GM19468 (cell line): ENCODE data around the gene MYNN.

Source experiments
- ATAC-seq: cut with Tn5 transposase; IDR thresholded peaks from one replicate; pipeline ENCODE4 v1.9.1; 2021; ENCODE audit warnings: mild to moderate bottlenecking, moderate library complexity, moderate number of reproducible peaks; ENCODE audit not compliant: unreplicated experiment; ENCODE audit errors: extremely low read depth

Gene MYNN

DNA sequence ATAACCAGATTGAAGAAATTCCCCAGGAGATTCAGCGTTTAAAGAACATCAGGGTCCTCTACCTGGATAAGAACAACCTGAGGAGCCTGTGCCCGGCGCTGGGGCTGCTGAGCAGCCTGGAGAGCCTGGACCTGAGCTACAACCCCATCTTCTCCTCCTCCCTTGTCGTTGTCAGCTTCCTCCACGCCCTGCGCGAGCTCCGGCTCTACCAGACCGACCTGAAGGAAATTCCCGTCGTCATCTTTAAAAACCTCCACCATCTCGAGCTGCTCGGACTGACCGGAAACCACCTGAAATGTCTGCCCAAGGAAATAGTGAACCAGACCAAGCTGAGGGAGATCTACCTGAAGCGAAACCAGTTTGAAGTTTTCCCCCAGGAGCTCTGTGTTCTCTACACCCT lies 48.9 kb downstream of the MYNN start:
- no peak for ATAC-seq

DNA sequence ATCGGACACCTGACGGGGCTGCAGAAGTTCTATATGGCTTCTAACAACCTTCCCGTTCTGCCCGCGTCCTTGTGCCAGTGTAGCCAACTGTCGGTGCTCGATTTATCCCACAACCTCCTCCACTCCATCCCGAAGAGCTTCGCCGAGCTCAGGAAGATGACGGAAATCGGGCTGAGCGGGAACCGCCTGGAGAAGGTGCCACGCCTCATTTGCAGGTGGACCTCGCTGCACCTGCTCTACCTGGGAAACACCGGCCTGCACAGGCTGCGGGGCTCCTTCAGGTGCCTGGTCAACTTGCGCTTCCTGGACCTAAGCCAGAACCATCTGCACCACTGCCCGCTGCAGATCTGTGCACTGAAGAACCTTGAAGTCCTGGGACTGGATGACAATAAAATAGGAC lies 49.3 kb downstream of the MYNN start:
- ATAC-seq, result no peak

DNA sequence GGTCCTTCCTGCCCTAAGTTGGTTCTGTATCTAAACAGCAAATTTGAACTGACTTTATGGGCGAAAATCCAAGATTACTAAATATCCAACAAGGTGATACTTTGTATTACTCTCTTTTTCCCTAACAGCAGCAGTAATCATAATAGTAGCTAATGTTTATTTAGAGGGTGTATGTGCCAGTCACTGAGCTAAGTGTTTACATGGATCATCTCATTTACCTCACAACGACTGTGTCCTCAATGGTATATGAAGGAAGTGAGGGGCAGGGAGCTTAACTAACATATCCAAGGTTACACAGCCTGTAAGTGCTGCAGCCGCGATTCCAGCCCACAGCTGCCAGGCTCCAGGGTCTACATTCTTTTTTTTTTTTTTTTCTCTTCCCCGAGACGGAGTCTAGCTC lies 49.8 kb downstream of the MYNN start:
- ATAC-seq, result no peak

DNA sequence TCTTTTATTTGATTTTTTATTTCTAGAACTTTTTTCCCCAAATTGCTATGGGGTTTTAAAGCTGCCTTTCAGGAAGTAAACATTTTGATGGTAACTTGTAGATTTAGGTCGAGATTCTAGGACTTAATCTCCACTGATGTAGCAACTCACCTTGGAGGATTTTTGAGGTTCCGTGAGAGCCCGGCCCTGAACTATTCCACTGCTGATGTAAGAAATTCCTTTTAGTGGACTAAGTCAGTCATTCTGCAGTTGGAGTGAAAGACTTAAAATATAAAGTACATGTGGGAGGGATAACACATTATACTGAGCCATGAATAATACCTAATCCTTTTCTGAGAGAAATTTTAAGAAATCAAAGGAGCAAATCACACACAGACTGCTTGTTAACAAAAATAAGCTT lies 52.1 kb downstream of the MYNN start:
- no peak for ATAC-seq

DNA sequence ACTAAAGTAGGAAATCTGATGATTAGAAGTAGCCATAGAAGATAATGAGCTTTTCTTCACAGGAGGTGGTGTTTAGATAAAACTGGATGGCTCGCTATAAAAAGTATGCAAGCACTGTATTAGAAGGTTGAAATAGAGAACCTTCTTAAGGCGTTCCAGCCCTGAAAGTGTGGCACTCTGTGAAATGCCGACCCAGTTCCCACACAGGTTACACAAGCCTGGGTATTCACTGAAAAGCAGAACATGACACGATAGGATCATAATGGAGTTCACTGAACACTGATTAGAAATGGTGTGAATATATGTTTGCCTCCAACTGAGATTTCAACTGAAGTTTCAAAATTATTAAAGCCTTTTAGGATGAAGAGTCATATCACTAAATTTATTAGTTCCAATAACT lies 54.5 kb downstream of the MYNN start:
- no peak for ATAC-seq

DNA sequence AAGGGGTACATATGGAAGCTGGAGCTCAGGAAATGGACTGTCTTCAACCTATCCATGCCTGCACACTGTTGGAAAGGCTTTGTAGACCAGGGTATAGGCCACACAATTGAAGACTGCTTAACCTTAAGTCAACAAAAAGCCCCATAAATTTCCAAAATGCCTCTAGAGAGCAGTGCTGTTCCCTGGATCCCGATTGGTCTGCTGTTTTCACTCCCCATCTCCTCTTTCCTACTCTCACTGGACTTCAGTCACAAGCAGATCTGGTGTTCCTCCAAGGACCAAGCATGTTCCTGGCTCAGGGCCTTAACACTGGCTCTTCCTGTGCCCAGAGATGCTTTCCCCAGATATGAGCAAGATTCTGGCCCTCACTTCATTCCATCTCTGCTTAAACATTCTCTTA lies 62.3 kb downstream of the MYNN start:
- ATAC-seq, result no peak

DNA sequence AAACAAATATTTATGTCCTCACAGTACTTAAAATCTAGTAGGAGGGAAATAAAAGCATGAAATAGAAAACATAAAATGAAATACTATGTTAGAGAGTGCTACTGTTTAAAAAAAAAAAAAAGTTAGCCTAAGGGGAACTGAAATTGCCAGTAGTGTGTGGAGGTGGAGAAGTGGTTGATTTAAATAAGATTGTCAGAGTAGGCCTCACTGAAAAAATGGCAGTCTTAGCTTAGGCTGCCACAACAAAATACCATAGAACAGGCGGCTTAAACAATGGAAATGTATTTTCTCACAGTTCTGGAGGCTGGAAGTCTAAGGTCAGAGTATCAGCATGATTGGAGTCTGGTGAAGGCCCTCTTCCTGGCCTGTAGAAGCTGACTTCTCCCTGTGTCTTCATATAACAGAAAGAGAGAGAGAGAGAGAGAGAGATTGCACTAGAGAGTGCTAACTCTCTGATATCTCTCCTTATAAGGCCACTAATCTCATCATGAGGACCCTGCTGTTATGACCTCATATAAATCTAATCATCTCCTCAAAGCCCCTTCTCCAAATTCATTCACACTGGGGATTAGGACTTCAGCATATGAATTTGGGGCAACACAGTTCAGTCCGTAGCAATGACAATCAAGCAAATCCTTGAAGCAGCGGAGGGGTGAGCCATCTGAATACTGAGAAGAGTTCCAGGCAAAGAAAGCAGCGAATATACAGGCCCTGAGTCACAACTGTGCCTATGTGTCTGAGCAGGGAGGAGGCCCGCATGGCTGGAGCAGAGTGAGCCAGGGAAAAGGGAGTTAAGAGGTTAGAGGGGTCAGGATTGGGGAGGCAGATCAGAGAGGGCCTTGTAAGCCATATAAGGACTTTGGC lies 63.1 kb downstream of the MYNN start:
- ATAC-seq, result no peak

DNA sequence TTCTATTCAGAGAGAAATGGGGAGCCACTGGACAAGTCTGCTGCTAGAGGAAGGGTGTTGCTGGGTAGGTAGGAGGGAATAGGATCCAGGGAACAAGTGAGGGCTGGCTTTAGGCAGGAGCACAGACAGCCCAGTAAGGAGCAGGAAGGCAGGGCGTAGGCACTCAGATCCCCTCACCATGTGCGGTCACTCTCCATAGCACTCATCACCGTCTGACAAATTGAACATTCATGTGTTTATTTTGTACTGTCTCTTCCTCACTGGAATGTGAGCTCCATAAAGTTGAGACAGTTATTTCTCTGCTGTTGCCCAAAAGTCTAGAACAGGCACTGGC lies 63.7 kb downstream of the MYNN start:
- ATAC-seq, result no peak

DNA sequence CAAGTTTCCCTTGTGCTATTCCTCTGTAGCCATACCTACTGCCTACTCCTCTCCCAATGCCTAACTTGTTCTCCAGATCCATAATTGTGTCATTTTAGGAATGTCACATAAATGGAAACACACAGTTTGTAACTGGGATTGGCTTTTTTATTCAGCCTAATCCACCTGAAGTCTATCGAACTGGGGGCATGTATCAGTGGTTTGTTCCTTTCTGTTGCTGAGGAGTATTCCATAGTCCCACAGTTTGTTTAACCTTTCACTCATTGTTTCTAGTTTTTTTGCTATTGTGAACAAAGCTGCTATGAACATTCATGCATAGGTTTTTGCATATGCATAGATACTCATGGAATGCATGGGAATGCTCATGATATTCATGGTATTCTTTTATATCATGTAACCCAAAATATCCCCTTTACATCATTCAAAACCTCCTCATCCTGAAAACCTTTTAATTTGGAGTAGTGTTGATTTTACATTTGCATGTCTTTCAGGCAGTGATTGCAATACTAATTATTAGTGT lies 65.4 kb downstream of the MYNN start:
- no peak for ATAC-seq
